GM12865 (cell line): ENCODE data around the gene TNS4.
A peak's percentile ranks its signal among the peaks of the same experiment; 100 is the strongest.

ENCODE experiments used
- DNase-seq: peaks from one replicate; pipeline ENCODE4 v3.0.0; 2010; ENCODE audit warnings: low read depth
- H3K4me3 ChIP-seq: 2 replicates; pipeline ENCODE4 v1.5.1; 2011; ENCODE audit warnings: mild to moderate bottlenecking, low read depth, low read length, control low read depth
- CTCF ChIP-seq: IDR thresholded peaks from 2 replicates; pipeline ENCODE4 v1.5.1; 2011; ENCODE audit warnings: low read length, control low read depth, low read depth, inconsistent platforms; ENCODE audit not compliant: insufficient read depth; ENCODE audit errors: missing control alignments

Gene TNS4

GRCh38 chr17:40454613-40454995 is 46.8 kb downstream of the TNS4 start:
- no peak overlapping the region for H3K4me3 ChIP-seq
- no peak for DNase-seq
- TF ChIP-seq CTCF, result no peak

GRCh38 chr17:40453881-40454612 is 47.4 kb downstream of the TNS4 start:
- H3K4me3 ChIP-seq, result no peak overlapping the region
- DNase-seq, result no peak
- no peak for TF ChIP-seq CTCF

GRCh38 chr17:40452921-40453378 is 48.5 kb downstream of the TNS4 start:
- DNase-seq, result no peak
- TF ChIP-seq CTCF, result no peak
- no peak overlapping the region for H3K4me3 ChIP-seq

- H3K4me3 ChIP-seq, result no peak overlapping the region
- no peak for DNase-seq
- no peak for TF ChIP-seq CTCF
Measured at GRCh38 chr17:40452216-40452787, 49.1 kb downstream of the TNS4 start.

- DNase-seq, result no peak
- no peak overlapping the region for H3K4me3 ChIP-seq
- no peak for TF ChIP-seq CTCF
Measured at GRCh38 chr17:40451420-40451819, 50.0 kb downstream of the TNS4 start.

- no peak overlapping the region for H3K4me3 ChIP-seq
- TF ChIP-seq CTCF, result peak; percentile 58
- DNase-seq, result peak; percentile 63
Measured at GRCh38 chr17:40450175-40450574, 51.2 kb downstream of the TNS4 start.
